Measurements from ENCODE around the gene SLC39A3.

The SLC39A3 gene

GRCh38 chr19:2768365-2769132, 28.7 kb upstream of the SLC39A3 start:
- DNase-seq: no peak

GRCh38 chr19:2767688-2768087, 27.9 kb upstream of the SLC39A3 start:
- DNase-seq: no peak

- DNase-seq: no peak
Observed at GRCh38 chr19:2766594-2767372, 27.0 kb upstream of the SLC39A3 start.

- DNase-seq: no peak
Observed at GRCh38 chr19:2765376-2765775, 25.6 kb upstream of the SLC39A3 start.

- no peak for DNase-seq
Observed at GRCh38 chr19:2764945-2765344, 25.1 kb upstream of the SLC39A3 start.

GRCh38 chr19:2763687-2764086, 23.9 kb upstream of the SLC39A3 start:
- no peak for DNase-seq

GRCh38 chr19:2762783-2763496, 23.1 kb upstream of the SLC39A3 start:
- DNase-seq: no peak

GRCh38 chr19:2761876-2762782, 22.3 kb upstream of the SLC39A3 start:
- DNase-seq: no peak

- DNase-seq: no peak
Observed at GRCh38 chr19:2761309-2761677, 21.5 kb upstream of the SLC39A3 start.

- DNase-seq: no peak
Observed at GRCh38 chr19:2759965-2760364, 20.1 kb upstream of the SLC39A3 start.

GRCh38 chr19:2759362-2759761, 19.5 kb upstream of the SLC39A3 start:
- DNase-seq: no peak

GRCh38 chr19:2758601-2759313, 18.9 kb upstream of the SLC39A3 start:
- DNase-seq: no peak

GRCh38 chr19:2756921-2757881, 17.4 kb upstream of the SLC39A3 start:
- DNase-seq: no peak

GRCh38 chr19:2756477-2756876, 16.7 kb upstream of the SLC39A3 start:
- no peak for DNase-seq

- no peak for DNase-seq
Observed at GRCh38 chr19:2755811-2756210, 16.0 kb upstream of the SLC39A3 start.

GRCh38 chr19:2755448-2755705, 15.6 kb upstream of the SLC39A3 start:
- no peak for DNase-seq

GRCh38 chr19:2754659-2755447, 15.0 kb upstream of the SLC39A3 start:
- no peak for DNase-seq

GRCh38 chr19:2751438-2751830, 11.6 kb upstream of the SLC39A3 start:
- DNase-seq: no peak

- DNase-seq: no peak
Observed at GRCh38 chr19:2750808-2751437, 11.1 kb upstream of the SLC39A3 start.

GRCh38 chr19:2747349-2747748, 7.5 kb upstream of the SLC39A3 start:
- DNase-seq: no peak
